ENCODE measurements around the gene TMX4. TPM values are rescaled to one million over a fixed set of nuclear protein-coding genes. Genes with fewer than 3 reads are reported as not detected.

The TMX4 gene, protein sequence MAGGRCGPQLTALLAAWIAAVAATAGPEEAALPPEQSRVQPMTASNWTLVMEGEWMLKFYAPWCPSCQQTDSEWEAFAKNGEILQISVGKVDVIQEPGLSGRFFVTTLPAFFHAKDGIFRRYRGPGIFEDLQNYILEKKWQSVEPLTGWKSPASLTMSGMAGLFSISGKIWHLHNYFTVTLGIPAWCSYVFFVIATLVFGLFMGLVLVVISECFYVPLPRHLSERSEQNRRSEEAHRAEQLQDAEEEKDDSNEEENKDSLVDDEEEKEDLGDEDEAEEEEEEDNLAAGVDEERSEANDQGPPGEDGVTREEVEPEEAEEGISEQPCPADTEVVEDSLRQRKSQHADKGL
- total RNA-seq (2022) (16.3 and 21.2 TPM in 2 replicates), Bru-seq, nascent RNA (percentile 58 among the genes with signal in this experiment), BruChase-seq, experiment 1, labeled RNA remaining after a 6-hour chase (percentile 72 among the genes with signal in this experiment), BruChase-seq, experiment 2, labeled RNA remaining after a 2-hour chase (percentile 55 among the genes with signal in this experiment)
- long read RNA-seq, full-length matches to known transcripts: 29 of 32 reads
- long read RNA-seq, partial matches to known transcripts: 1 of 32 reads
- long read RNA-seq, other reads (novel, unspliced or antisense): 2 of 32 reads

DNA sequence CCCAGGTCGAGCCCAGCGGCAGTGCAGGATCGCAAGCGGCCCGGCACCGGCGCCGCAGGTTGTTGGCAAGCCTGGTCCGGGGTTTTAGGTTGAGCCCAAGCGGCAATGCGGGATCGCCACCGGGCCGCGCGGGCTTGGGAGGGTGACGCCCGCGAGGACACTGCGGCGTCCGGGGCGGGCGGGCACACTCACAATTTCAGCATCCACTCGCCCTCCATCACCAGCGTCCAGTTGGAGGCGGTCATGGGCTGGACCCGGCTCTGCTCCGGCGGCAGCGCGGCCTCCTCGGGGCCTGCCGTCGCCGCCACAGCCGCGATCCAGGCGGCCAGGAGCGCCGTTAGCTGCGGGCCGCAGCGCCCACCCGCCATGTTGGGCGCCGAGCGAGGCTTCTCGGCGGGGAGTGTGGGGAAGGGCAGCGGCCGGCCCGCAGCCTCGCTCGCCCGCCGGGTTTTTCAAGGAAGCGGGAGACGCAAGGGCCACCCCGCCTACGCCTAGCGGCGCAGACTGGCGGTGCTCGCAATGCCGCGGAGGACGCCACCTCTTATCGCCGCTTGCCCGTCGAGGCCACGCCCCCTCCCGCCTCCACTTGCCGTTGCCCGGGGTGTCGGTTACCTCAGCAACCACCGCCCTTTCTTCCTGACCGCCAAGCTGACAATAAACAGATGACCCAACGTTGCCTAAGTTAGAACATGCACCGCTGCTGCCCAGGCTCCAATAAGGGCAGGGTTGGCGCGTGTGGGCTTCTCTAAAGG lies at the start of gene TMX4:
TSS of gene TMX4 (minus strand) at position 516 of the 752 bp plus-strand sequence. CDS start at position 368, 148 bp downstream.
- TF ChIP-seq, protein P1, sequence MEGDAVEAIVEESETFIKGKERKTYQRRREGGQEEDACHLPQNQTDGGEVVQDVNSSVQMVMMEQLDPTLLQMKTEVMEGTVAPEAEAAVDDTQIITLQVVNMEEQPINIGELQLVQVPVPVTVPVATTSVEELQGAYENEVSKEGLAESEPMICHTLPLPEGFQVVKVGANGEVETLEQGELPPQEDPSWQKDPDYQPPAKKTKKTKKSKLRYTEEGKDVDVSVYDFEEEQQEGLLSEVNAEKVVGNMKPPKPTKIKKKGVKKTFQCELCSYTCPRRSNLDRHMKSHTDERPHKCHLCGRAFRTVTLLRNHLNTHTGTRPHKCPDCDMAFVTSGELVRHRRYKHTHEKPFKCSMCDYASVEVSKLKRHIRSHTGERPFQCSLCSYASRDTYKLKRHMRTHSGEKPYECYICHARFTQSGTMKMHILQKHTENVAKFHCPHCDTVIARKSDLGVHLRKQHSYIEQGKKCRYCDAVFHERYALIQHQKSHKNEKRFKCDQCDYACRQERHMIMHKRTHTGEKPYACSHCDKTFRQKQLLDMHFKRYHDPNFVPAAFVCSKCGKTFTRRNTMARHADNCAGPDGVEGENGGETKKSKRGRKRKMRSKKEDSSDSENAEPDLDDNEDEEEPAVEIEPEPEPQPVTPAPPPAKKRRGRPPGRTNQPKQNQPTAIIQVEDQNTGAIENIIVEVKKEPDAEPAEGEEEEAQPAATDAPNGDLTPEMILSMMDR (IDR thresholded peaks at IDR 0.05; ENCODE audit: unreplicated experiment): peak; percentile 29
- H3K9me3 Mint-ChIP-seq (ENCODE audit: low read depth, unreplicated experiment): no peaks in the 10 kb centered on the region
- DNase-seq: peak; percentile 93
- H3K4me1 Mint-ChIP-seq (ENCODE audit: low read depth, unreplicated experiment): no peaks in the 10 kb centered on the region
- peak within 1 kb of the TSS; percentile 61 for H3K27ac Mint-ChIP-seq (ENCODE audit: unreplicated experiment)
- no peaks in the 10 kb centered on the region for H3K27me3 Mint-ChIP-seq (ENCODE audit: unreplicated experiment)
- intact Hi-C loops (cut with micrococcal nuclease; ENCODE audit: unreplicated experiment): no loop called here
- H3K36me3 Mint-ChIP-seq (ENCODE audit: insufficient read depth, unreplicated experiment): peaks cover 12% of the 10 kb centered on the region
- CTCF ChIA-PET: interaction anchor here (1.6 kb wide), 1 partner anchor 11 kb away, joined by 4 read pairs; no protein-coding TSS in a partner anchor
- BruUV-seq (replicated peaks): no TSS peak
- H3K4me3 Mint-ChIP-seq (ENCODE audit: low read depth, unreplicated experiment): no peak within 1 kb of the TSS

DNA sequence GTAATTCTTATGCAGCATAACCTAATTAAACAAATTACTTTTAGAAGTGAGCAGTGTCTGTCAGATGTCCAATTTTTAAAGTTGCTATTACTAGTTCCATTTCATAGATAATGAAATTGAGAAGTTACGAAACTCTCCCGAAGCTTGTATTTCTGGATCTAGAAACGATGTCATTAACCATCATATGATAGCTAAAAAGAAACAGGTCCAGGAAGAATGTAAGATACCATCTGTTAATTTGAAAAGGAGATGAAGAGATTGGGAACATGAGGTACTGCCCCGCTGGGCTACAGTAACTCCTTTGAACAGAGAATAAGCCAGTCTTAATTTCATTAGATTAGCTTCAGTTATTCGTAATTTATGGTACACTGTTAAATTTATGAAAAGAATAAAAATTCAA lies 47.5 kb upstream of the TMX4 start:
- no peaks in the 10 kb centered on the region for H3K27me3 Mint-ChIP-seq (ENCODE audit: unreplicated experiment)
- CTCF ChIA-PET: no interaction called here

DNA sequence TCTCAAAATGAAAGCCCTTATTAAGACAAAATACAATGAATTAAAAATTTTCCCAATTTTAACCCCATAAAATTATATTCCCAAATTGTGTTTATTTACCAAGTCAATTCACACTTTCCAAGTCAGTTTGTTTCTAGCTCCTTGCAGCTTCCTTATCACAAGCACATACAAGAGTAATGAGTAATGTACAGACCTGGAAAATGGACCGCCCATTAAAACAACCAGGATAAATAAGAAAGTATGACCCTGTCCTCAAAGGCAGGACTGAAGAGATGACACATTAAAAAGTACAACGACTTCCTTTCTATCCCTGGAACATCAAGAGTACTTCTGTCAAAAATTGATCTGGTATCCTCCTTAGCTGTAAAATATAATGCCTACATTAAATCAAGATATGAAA lies 47.1 kb upstream of the TMX4 start:
- intact Hi-C loops (cut with micrococcal nuclease; ENCODE audit: unreplicated experiment): no loop called here
- TF ChIP-seq, protein P1 (IDR thresholded peaks at IDR 0.05; ENCODE audit: unreplicated experiment): no peak
- H3K9me3 Mint-ChIP-seq (ENCODE audit: low read depth, unreplicated experiment): no peaks in the 10 kb centered on the region
- CTCF ChIA-PET: no interaction called here
- no peaks in the 10 kb centered on the region for H3K4me1 Mint-ChIP-seq (ENCODE audit: low read depth, unreplicated experiment)
- H3K4me3 Mint-ChIP-seq (ENCODE audit: low read depth, unreplicated experiment): no peak overlapping the region
- BruUV-seq (replicated peaks): no TSS peak
- no peak for DNase-seq
- H3K27ac Mint-ChIP-seq (ENCODE audit: unreplicated experiment): no peak overlapping the region
- H3K27me3 Mint-ChIP-seq (ENCODE audit: unreplicated experiment): no peaks in the 10 kb centered on the region
- no peaks in the 10 kb centered on the region for H3K36me3 Mint-ChIP-seq (ENCODE audit: insufficient read depth, unreplicated experiment)

More for the DNA sequence above, 47.5 kb upstream of the TMX4 start:
- TF ChIP-seq, protein P1 (IDR thresholded peaks at IDR 0.05; ENCODE audit: unreplicated experiment): no peak
- Mint-ChIP-seq H3K9me3 (ENCODE audit: low read depth, unreplicated experiment) (no peaks in the 10 kb centered on the region), H3K36me3 (ENCODE audit: insufficient read depth, unreplicated experiment) (no peaks in the 10 kb centered on the region), H3K4me3 (ENCODE audit: low read depth, unreplicated experiment) (no peak overlapping the region), H3K4me1 (ENCODE audit: low read depth, unreplicated experiment) (no peaks in the 10 kb centered on the region), H3K27ac (ENCODE audit: unreplicated experiment) (no peak overlapping the region)
- BruUV-seq (replicated peaks): no TSS peak
- no peak for DNase-seq
- intact Hi-C loops (cut with micrococcal nuclease; ENCODE audit: unreplicated experiment): no loop called here

DNA sequence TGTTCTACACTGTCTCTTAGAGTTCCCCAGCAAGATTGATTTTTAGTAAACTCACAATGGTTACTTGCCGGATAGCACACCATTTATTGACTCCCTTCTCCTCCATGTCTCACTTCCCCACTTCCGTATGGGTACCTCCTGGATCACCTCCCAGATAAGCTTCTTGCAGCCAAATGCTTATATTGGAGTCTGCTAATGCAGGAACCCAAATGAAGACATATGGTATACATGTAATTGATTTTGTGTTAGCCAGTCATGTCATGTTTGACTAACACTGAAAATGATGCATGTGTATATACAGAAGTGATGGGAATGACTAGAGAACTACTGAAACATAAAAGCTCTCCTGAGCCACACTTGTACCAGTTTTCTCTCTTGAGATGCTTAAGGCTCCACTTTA lies 46.1 kb upstream of the TMX4 start:
- intact Hi-C loops (cut with micrococcal nuclease; ENCODE audit: unreplicated experiment): no loop called here
- H3K4me3 Mint-ChIP-seq (ENCODE audit: low read depth, unreplicated experiment): no peak overlapping the region
- no peak for DNase-seq
- CTCF ChIA-PET: no interaction called here
- no TSS peak for BruUV-seq (replicated peaks)
- no peaks in the 10 kb centered on the region for H3K36me3 Mint-ChIP-seq (ENCODE audit: insufficient read depth, unreplicated experiment)
- TF ChIP-seq, protein P1 (IDR thresholded peaks at IDR 0.05; ENCODE audit: unreplicated experiment): no peak
- H3K27ac Mint-ChIP-seq (ENCODE audit: unreplicated experiment): no peak overlapping the region
- H3K4me1 Mint-ChIP-seq (ENCODE audit: low read depth, unreplicated experiment): no peaks in the 10 kb centered on the region
- no peaks in the 10 kb centered on the region for H3K9me3 Mint-ChIP-seq (ENCODE audit: low read depth, unreplicated experiment)
- no peaks in the 10 kb centered on the region for H3K27me3 Mint-ChIP-seq (ENCODE audit: unreplicated experiment)

Data from Calu3 (cell line).